B cell (primary cell): ENCODE measurements around the gene SCARF1. TPM values are rescaled to one million over a fixed set of nuclear protein-coding genes. Genes with fewer than 3 reads are reported as not detected.
A peak's percentile ranks its signal among the peaks of the same experiment; 100 is the strongest.

Experiments used
- ATAC-seq: fragments of 200-7000 bp; cut with Tn5 transposase; one replicate; pipeline ENCODE4 v1.10.0; 2021; ENCODE audit warnings: low read depth, mild to moderate bottlenecking, moderate number of reproducible peaks, moderate library complexity
- CTCF ChIA-PET: fragments of 350-600 bp; sonication (Branson Sonifier 250); formaldehyde crosslinking; loops from one replicate; lab custom pipeline; 2021; ENCODE audit warnings: antibody characterized with exemption, inconsistent platforms; lab: Charles Lee
- POLR2A ChIA-PET: fragments of 350-600 bp; sonication (Branson Sonifier 250); formaldehyde crosslinking; loops from one replicate; lab custom pipeline; 2021; ENCODE audit warnings: antibody characterized with exemption; lab: Charles Lee
- DNase-seq: peaks from one replicate; pipeline ENCODE4 v3.0.0; 2013
- H2AFZ ChIP-seq: 2 replicates; pipeline ENCODE4 v1.6.1; 2012; ENCODE audit warnings: mild to moderate bottlenecking, low read depth, low read length; ENCODE audit not compliant: insufficient read depth, poor library complexity, severe bottlenecking
- H3K27ac ChIP-seq, 2 donors: 1 replicate in 1 of 2; 2 replicates in 1 of 2; pipeline ENCODE4 v1.5.1; 2012 to 2013; ENCODE audit warnings: low read length in 2 of 2, mild to moderate bottlenecking in 2 of 2, moderate library complexity in 1 of 2
- H3K27me3 ChIP-seq, 4 experiments: fragments of 200-600 bp in 1 of 4; sonication (generic) in 1 of 4; replicated peaks in 1 of 4; 1 replicate in 2 of 4; 2 replicates in 2 of 4; pipeline versions ENCODE4 v1.6.1 to v1.7.0; 2013 to 2016; ENCODE audit warnings: low read length in 3 of 4, mild to moderate bottlenecking in 2 of 4, mixed read lengths in 1 of 4, moderate library complexity in 1 of 4; ENCODE audit not compliant: insufficient read depth in 4 of 4, control insufficient read depth in 3 of 4; ENCODE audit errors: control extremely low read depth in 1 of 4
- H3K36me3 ChIP-seq, 2 experiments: replicated peaks in 1 of 2; 1 replicate in 1 of 2; 2 replicates in 1 of 2; pipeline versions ENCODE4 v1.6.1 to v1.7.1; 2013; ENCODE audit warnings: low read length in 1 of 2; ENCODE audit not compliant: insufficient read depth in 2 of 2, control insufficient read depth in 1 of 2; ENCODE audit errors: control extremely low read depth in 1 of 2, extremely low read depth in 1 of 2
- H3K4me1 ChIP-seq, 2 donors: fragments of 200-600 bp in 1 of 2; sonication (generic) in 1 of 2; 1 replicate in 1 of 2; 2 replicates in 1 of 2; pipeline versions ENCODE4 v1.5.1 to v1.6.1; 2013 to 2017; ENCODE audit warnings: low read length in 2 of 2; ENCODE audit not compliant: control insufficient read depth in 2 of 2, insufficient read depth in 2 of 2
- H3K4me2 ChIP-seq: replicated peaks from 2 replicates; pipeline ENCODE3; 2012; ENCODE audit warnings: mild to moderate bottlenecking, low read depth, low read length; ENCODE audit not compliant: poor library complexity, severe bottlenecking
- H3K4me3 ChIP-seq, 5 experiments: fragments of 200-600 bp in 1 of 5; sonication (generic) in 1 of 5; 1 replicate in 3 of 5; 2 replicates in 2 of 5; pipeline versions ENCODE4 v1.5.1 to v1.7.0; 2011 to 2016; ENCODE audit warnings: low read length in 4 of 5, mild to moderate bottlenecking in 4 of 5, low read depth in 2 of 5, control low read depth in 1 of 5, moderate library complexity in 1 of 5; ENCODE audit not compliant: insufficient read depth in 1 of 5; ENCODE audit errors: control extremely low read depth in 1 of 5, extremely low read depth in 1 of 5
- H3K79me2 ChIP-seq: fragments of 200-600 bp; sonication (generic); one replicate; pipeline ENCODE4 v1.6.0; 2016; ENCODE audit warnings: low read length; ENCODE audit not compliant: control insufficient read depth, insufficient read depth
- H3K9ac ChIP-seq: fragments of 200-600 bp; sonication (generic); 2 replicates; pipeline ENCODE4 v1.6.1; 2017; ENCODE audit warnings: mild to moderate bottlenecking, low read length, moderate library complexity
- H3K9me3 ChIP-seq, 3 donors: one replicate each; pipeline versions ENCODE4 v1.6.1 to v1.7.1; 2013; ENCODE audit warnings: low read length in 2 of 3; ENCODE audit not compliant: control insufficient read depth in 2 of 3, insufficient read depth in 1 of 3; ENCODE audit errors: control extremely low read depth in 1 of 3
- H4K20me1 ChIP-seq: 2 replicates; pipeline ENCODE4 v1.6.0; 2012; ENCODE audit warnings: mild to moderate bottlenecking, low read length; ENCODE audit not compliant: insufficient read depth, control insufficient read depth, poor library complexity, severe bottlenecking
- H3K27ac Mint-ChIP-seq: one replicate; pipeline ENCODE4 v1.8.0; 2021; ENCODE audit warnings: mixed read lengths
- H3K27me3 Mint-ChIP-seq: one replicate; pipeline ENCODE4 v1.8.0; 2021; ENCODE audit warnings: mixed read lengths
- H3K4me1 Mint-ChIP-seq: one replicate; pipeline ENCODE4 v1.8.0; 2021; ENCODE audit warnings: mixed read lengths
- H3K4me3 Mint-ChIP-seq: one replicate; pipeline ENCODE4 v1.8.0; 2021; ENCODE audit warnings: mixed read lengths
- H3K9me3 Mint-ChIP-seq: one replicate; pipeline ENCODE4 v1.8.0; 2022; ENCODE audit warnings: mixed read lengths; ENCODE audit not compliant: insufficient read depth
- EZH2 ChIP-seq: IDR thresholded peaks from 2 replicates; pipeline ENCODE4 v1.6.1; 2012; ENCODE audit warnings: borderline replicate concordance, low read depth, mild to moderate bottlenecking, moderate library complexity, low read length; ENCODE audit not compliant: insufficient read depth, poor library complexity, severe bottlenecking
- WGBS: methylation state at CpG from one replicate; pipeline ENCODE4 v1.1.5; 2013; ENCODE audit warnings: missing lambda C conversion rate; ENCODE audit not compliant: insufficient coverage; 5-methylcytosine and 5-hydroxymethylcytosine counted together
- intact Hi-C: fragments of 100-400 bp; cut with micrococcal nuclease; formaldehyde crosslinking; loops from one replicate; pipeline ENCODE4 v1.10.0; 2022
- polyA plus RNA-seq: library from polyadenylated mRNA; depleted of rRNA; stranded (reverse); fragments of >200 nt; gene quantifications from 2 replicates; pipeline ENCODE4 v1.2.3, GENCODE V29; 2012
- total RNA-seq, 2 donors: library from RNA; stranded (reverse); fragments of 120-200 nt in 1 of 2; gene quantifications; 1 replicate in 1 of 2; 2 replicates in 1 of 2; pipeline versions ENCODE4 v1.2.3 to v1.2.4, GENCODE V29; 2013 to 2022
- TF ChIP-seq, protein P1 (sequence below): fragments of 200-600 bp; IDR thresholded peaks from one replicate; pipeline ENCODE4 v1.8.0; 2022; ENCODE audit warnings: antibody characterized with exemption, mild to moderate bottlenecking

Gene SCARF1
- total and polyA plus RNA-seq, 2 donors (not counting 1 experiment from before 2014, with no cell fraction given): 0.54 to 3.7 TPM

- ChIA-PET POLR2A (interaction anchor here (0.6 to 4.1 kb wide), 5 partner anchors 19 to 85 kb away, joined by 3 to 77 read pairs (median 7); partner anchors contain the start of genes PITPNA and SLC43A2), CTCF (interaction anchor here (0.8 to 7.8 kb wide), 9 partner anchors 12 to 282 kb away, joined by 3 to 135 read pairs (median 9); partner anchors contain the start of genes INPP5K and SLC43A2)
- intact Hi-C loops: loop anchor here (1.0 to 5.0 kb wide), 4 partner anchors 37 to 390 kb away; partner anchors contain the start of genes INPP5K and PRPF8
- Histone ChIP-seq H3K9ac (peak overlapping the region; percentile 59), H3K9me3 (peaks cover 0 to 2% (median 0%) of the 10 kb centered on the region in 3 donors), H2AFZ (peak overlapping the region; percentile 88), H3K36me3 (peaks cover 0 to 27% of the 10 kb centered on the region in 2 experiments), H3K4me2 (peak overlapping the region; percentile 98), H3K79me2 (no peaks in the 10 kb centered on the region), H3K4me1 (peaks cover 32 to 41% of the 10 kb centered on the region in 2 donors), H3K27me3 (peaks cover 0 to 3% (median 0%) of the 10 kb centered on the region in 4 experiments), H3K27ac (no peak overlapping the region), H4K20me1 (peaks cover 19% of the 10 kb centered on the region), H3K4me3 (peak overlapping the region in 1 of 5 experiments; percentile 51)
- WGBS: 70% methylated on average over 8 of the region's 11 CpGs
- Mint-ChIP-seq H3K4me1 (peaks cover 33% of the 10 kb centered on the region), H3K27me3 (no peaks in the 10 kb centered on the region), H3K9me3 (no peaks in the 10 kb centered on the region), H3K4me3 (peak overlapping the region; percentile 79), H3K27ac (no peak overlapping the region)
- ATAC-seq (no peak), DNase-seq (no peak)
- TF ChIP-seq EZH2: no peak
- TF ChIP-seq, protein P1, sequence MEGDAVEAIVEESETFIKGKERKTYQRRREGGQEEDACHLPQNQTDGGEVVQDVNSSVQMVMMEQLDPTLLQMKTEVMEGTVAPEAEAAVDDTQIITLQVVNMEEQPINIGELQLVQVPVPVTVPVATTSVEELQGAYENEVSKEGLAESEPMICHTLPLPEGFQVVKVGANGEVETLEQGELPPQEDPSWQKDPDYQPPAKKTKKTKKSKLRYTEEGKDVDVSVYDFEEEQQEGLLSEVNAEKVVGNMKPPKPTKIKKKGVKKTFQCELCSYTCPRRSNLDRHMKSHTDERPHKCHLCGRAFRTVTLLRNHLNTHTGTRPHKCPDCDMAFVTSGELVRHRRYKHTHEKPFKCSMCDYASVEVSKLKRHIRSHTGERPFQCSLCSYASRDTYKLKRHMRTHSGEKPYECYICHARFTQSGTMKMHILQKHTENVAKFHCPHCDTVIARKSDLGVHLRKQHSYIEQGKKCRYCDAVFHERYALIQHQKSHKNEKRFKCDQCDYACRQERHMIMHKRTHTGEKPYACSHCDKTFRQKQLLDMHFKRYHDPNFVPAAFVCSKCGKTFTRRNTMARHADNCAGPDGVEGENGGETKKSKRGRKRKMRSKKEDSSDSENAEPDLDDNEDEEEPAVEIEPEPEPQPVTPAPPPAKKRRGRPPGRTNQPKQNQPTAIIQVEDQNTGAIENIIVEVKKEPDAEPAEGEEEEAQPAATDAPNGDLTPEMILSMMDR: no peak
These were observed 2.3 kb upstream of the SCARF1 start for GRCh38 chr17:1647802-1648171.
